Transverse colon (tissue), 4 donors: ENCODE data around the gene SEMA6C.

Experiments
- EP300 ChIP-seq: sonication (generic); formaldehyde crosslinking; IDR thresholded peaks from one replicate; pipeline ENCODE4 v1.6.1; 2017; ENCODE audit warnings: antibody characterized with exemption, low read depth
- POLR2AphosphoS5 ChIP-seq, 3 donors: sonication (generic); formaldehyde crosslinking; IDR thresholded peaks; one replicate each; pipeline ENCODE4 v1.6.1; 2016; ENCODE audit warnings: antibody characterized with exemption in 3 of 3
- TF ChIP-seq, protein P1 (sequence below), 5 experiments: fragments of 200-600 bp in 3 of 5; fragments of 450-650 bp in 2 of 5; sonication (generic) in 3 of 5; IDR thresholded peaks; 1 replicate in 2 of 5; 2 replicates in 3 of 5; pipeline ENCODE4 v1.5.1; 2016 to 2017; ENCODE audit warnings: antibody characterized with exemption in 5 of 5, inconsistent platforms in 3 of 5, mild to moderate bottlenecking in 2 of 5, moderate library complexity in 1 of 5

DNA sequence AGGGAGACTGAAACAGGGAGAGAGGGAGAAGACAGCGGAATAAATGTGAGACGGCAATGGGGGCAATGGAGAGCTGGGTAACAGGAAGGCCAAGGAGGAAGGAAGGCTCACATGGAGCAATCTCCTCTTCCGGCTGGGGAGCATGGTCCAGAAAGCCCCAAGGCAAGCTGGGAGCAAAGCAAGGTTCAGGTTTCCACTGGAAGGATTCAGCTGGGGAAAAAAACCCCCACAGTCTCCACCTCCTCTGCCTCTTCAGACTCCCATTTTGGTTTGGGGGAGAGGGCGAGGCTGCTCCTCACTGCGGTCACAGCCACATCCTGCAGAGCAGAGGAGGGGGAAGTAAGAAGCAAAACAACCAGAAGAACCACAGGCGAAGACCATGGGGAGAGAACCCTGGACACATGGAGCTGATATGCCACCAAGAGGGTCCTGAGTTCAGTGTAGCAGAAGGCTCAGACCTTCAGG lies 10.7 kb upstream of the SEMA6C start:
- TF ChIP-seq, protein P1, sequence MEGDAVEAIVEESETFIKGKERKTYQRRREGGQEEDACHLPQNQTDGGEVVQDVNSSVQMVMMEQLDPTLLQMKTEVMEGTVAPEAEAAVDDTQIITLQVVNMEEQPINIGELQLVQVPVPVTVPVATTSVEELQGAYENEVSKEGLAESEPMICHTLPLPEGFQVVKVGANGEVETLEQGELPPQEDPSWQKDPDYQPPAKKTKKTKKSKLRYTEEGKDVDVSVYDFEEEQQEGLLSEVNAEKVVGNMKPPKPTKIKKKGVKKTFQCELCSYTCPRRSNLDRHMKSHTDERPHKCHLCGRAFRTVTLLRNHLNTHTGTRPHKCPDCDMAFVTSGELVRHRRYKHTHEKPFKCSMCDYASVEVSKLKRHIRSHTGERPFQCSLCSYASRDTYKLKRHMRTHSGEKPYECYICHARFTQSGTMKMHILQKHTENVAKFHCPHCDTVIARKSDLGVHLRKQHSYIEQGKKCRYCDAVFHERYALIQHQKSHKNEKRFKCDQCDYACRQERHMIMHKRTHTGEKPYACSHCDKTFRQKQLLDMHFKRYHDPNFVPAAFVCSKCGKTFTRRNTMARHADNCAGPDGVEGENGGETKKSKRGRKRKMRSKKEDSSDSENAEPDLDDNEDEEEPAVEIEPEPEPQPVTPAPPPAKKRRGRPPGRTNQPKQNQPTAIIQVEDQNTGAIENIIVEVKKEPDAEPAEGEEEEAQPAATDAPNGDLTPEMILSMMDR (IDR thresholded peaks at IDR 0.05) = no peak
- TF ChIP-seq POLR2AphosphoS5 (IDR thresholded peaks at IDR 0.05) = no peak
- TF ChIP-seq EP300 = no peak
